ENCODE results near the gene NXNL1.

DNA sequence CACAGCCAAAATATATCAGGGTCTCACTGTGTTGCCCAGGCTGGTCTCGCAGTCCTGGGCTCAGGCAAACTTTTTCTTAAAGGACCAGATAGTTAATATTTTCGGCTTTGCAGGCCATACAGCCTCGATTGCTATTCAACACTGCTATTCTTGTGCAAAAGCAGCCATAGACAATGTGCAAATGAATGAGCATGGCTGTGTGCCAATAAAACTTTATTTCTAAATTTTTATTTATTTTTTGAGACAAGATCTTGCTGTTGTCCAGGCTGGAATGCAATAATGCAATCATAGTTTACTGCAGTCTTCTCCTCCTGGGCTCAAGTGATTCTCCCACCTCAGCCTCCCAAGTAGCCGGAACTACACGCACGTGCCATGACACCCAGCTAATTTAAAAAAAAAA, 42.5 kb upstream of the NXNL1 start:
- TF ChIP-seq POLR2AphosphoS5 (IDR thresholded peaks at IDR 0.05; ENCODE audit: borderline replicate concordance, low read depth, low read length): no peak
- TF ChIP-seq EZH2 (IDR thresholded peaks at IDR 0.05): no peak
